HG03439 (cell line): ENCODE measurements around the gene TLCD5.

ENCODE experiments used
- ATAC-seq: cut with Tn5 transposase; IDR thresholded peaks from one replicate; pipeline ENCODE4 v1.9.1; 2021; ENCODE audit warnings: mild to moderate bottlenecking, moderate library complexity; ENCODE audit not compliant: unreplicated experiment

The TLCD5 gene

GRCh38 chr11:120336641-120337354, 11.7 kb downstream of the TLCD5 start:
- peak; percentile 23 for ATAC-seq

- no peak for ATAC-seq
Observed at GRCh38 chr11:120337355-120338106, 12.4 kb downstream of the TLCD5 start.

- ATAC-seq, result no peak
Observed at GRCh38 chr11:120338107-120338933, 13.2 kb downstream of the TLCD5 start.

GRCh38 chr11:120339394-120339890, 14.3 kb downstream of the TLCD5 start:
- ATAC-seq, result no peak

GRCh38 chr11:120340529-120340928, 15.4 kb downstream of the TLCD5 start:
- no peak for ATAC-seq

GRCh38 chr11:120342226-120342625, 17.1 kb downstream of the TLCD5 start:
- ATAC-seq, result no peak

GRCh38 chr11:120342678-120343077, 17.6 kb downstream of the TLCD5 start:
- ATAC-seq, result no peak

GRCh38 chr11:120343429-120343828, 18.3 kb downstream of the TLCD5 start:
- peak; percentile 46 for ATAC-seq

GRCh38 chr11:120344302-120345004, 19.4 kb downstream of the TLCD5 start:
- ATAC-seq, result peak; percentile 82

- ATAC-seq, result no peak
Observed at GRCh38 chr11:120346233-120346632, 21.1 kb downstream of the TLCD5 start.

- no peak for ATAC-seq
Observed at GRCh38 chr11:120350637-120351036, 25.5 kb downstream of the TLCD5 start.

- no peak for ATAC-seq
Observed at GRCh38 chr11:120352405-120352804, 27.3 kb downstream of the TLCD5 start.

- no peak for ATAC-seq
Observed at GRCh38 chr11:120354068-120354467, 29.0 kb downstream of the TLCD5 start.

GRCh38 chr11:120354779-120355178, 29.7 kb downstream of the TLCD5 start:
- ATAC-seq, result no peak

- no peak for ATAC-seq
Observed at GRCh38 chr11:120357620-120358019, 32.5 kb downstream of the TLCD5 start.

- no peak for ATAC-seq
Observed at GRCh38 chr11:120358729-120359128, 33.6 kb downstream of the TLCD5 start.

- no peak for ATAC-seq
Observed at GRCh38 chr11:120363436-120363835, 38.3 kb downstream of the TLCD5 start.

- ATAC-seq, result no peak
Observed at GRCh38 chr11:120365512-120365911, 40.4 kb downstream of the TLCD5 start.

- no peak for ATAC-seq
Observed at GRCh38 chr11:120372296-120372695, 47.2 kb downstream of the TLCD5 start.

- no peak for ATAC-seq
Observed at GRCh38 chr11:120375076-120375475, 50.0 kb downstream of the TLCD5 start.
